Measurements from ENCODE around the gene VWA7. TPM values are rescaled to one million over a fixed set of nuclear protein-coding genes. Genes with fewer than 3 reads are reported as not detected.

The VWA7 gene
- total and polyA plus RNA-seq, 4 donors: 2.2 to 14.2 (median 5.7) TPM

DNA sequence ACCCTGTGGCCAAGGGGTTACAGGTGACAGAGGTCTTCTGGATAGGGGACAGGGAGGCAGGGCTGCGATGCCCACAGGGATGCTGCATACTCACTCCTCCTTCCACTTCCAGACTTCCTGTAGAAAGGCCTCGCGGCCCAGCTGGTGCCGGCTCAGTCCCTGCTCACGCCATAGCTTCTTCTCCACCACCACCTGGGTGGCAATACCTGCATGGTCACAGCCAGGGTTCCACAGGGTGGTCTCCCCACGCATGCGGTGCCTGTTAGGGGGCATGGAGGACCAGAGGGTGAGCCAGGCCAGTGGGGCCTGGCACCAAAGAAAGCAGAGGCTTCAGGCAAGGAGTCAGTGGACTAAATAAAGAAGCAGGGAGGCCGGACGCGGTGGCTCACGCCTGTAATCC, 8.3 kb upstream of the VWA7 start:
- H3K9me3 ChIP-seq (ENCODE audit: control insufficient read depth in 4 of 4, insufficient read depth in 3 of 4, low read length in 3 of 4): no peaks in the 10 kb centered on the region
- H3K4me3 ChIP-seq: no peak overlapping the region
- peaks cover 2 to 45% (median 20%) of the 10 kb centered on the region in 4 donors for H3K36me3 ChIP-seq (ENCODE audit: control insufficient read depth in 4 of 4, insufficient read depth in 4 of 4, low read length in 4 of 4)
- DNase-seq: no peak
- 96 to 100% methylated on average over 11 of the region's 11 CpGs for WGBS, 2 donors
- no peaks in the 10 kb centered on the region for H3K27me3 ChIP-seq (ENCODE audit: control insufficient read depth in 3 of 3, insufficient read depth in 3 of 3, low read length in 2 of 3)
- H3K27ac ChIP-seq (ENCODE audit: low read depth in 1 of 2, low read length in 1 of 2): no peak overlapping the region
- H3K9ac ChIP-seq (ENCODE audit: insufficient read depth in 1 of 2, low read length in 2 of 2): no peak overlapping the region
- TF ChIP-seq CTCF (IDR thresholded peaks at IDR 0.05; ENCODE audit: control extremely low read depth, extremely low read depth): no peak
- no peak for ATAC-seq (ENCODE audit: insufficient read depth, low FRiP score)
- no peaks in the 10 kb centered on the region for H3K4me1 ChIP-seq (ENCODE audit: control insufficient read depth in 5 of 5, insufficient read depth in 5 of 5, low read length in 5 of 5)

GRCh38 chr6:31784098-31784925, 7.2 kb upstream of the VWA7 start:
- Histone ChIP-seq H3K27me3 (ENCODE audit: control insufficient read depth in 3 of 3, insufficient read depth in 3 of 3, low read length in 2 of 3) (no peaks in the 10 kb centered on the region), H3K27ac (ENCODE audit: low read depth in 1 of 2, low read length in 1 of 2) (no peak overlapping the region), H3K9ac (ENCODE audit: insufficient read depth in 1 of 2, low read length in 2 of 2) (no peak overlapping the region), H3K4me1 (ENCODE audit: control insufficient read depth in 5 of 5, insufficient read depth in 5 of 5, low read length in 5 of 5) (no peaks in the 10 kb centered on the region), H3K4me3 (no peak overlapping the region), H3K9me3 (ENCODE audit: control insufficient read depth in 4 of 4, insufficient read depth in 3 of 4, low read length in 3 of 4) (no peaks in the 10 kb centered on the region), H3K36me3 (ENCODE audit: control insufficient read depth in 4 of 4, insufficient read depth in 4 of 4, low read length in 4 of 4) (peaks cover 8 to 55% (median 20%) of the 10 kb centered on the region in 4 donors)
- DNase-seq (no peak), ATAC-seq (ENCODE audit: insufficient read depth, low FRiP score) (no peak)
- 97% methylated on average over 15 of the region's 15 CpGs for WGBS, 2 donors
- TF ChIP-seq CTCF (IDR thresholded peaks at IDR 0.05; ENCODE audit: control extremely low read depth, extremely low read depth): no peak

DNA sequence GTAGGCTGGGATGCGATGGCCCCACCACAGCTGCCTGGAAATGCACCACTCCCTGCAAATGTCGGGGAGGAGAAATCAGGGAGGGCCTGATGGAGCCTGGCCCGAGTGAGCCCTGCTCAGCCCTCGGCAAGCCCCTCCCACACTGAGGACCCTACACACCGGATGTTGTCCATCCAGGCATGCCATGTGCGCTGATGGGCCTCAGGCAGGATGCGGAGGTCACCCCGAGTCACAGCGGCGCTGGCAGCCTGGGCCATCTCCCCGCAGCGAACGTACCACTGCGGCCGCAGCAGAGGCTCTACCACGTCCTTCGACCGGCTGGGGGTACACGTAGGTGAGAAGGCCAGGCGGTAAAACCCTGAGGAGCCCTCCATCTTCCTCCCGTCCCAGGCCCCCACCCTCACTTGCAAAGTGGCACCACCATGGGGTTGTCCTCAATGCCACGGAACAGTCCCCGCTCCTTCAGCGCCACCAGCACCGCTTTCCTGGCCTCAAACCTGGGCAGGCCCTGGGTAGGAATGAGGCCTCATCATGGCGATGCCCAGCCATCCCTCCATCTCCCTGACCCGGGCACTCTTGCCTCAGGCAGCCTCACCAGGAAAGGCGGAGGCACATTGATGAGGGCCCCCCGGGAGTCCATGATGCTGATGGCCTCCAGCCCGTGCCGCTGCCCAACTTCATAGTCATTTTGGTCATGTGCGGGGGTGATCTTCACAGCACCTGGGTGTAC, 5.2 kb upstream of the VWA7 start:
- no peak for DNase-seq
- TF ChIP-seq CTCF (IDR thresholded peaks at IDR 0.05; ENCODE audit: control extremely low read depth, extremely low read depth): no peak
- peaks cover 0 to under 1% (median 0%) of the 10 kb centered on the region in 5 donors for H3K4me1 ChIP-seq (ENCODE audit: control insufficient read depth in 5 of 5, insufficient read depth in 5 of 5, low read length in 5 of 5)
- no peak for ATAC-seq (ENCODE audit: insufficient read depth, low FRiP score)
- H3K4me3 ChIP-seq: no peak overlapping the region
- H3K27ac ChIP-seq (ENCODE audit: low read depth in 1 of 2, low read length in 1 of 2): no peak overlapping the region
- no peaks in the 10 kb centered on the region for H3K9me3 ChIP-seq (ENCODE audit: control insufficient read depth in 4 of 4, insufficient read depth in 3 of 4, low read length in 3 of 4)
- peaks cover 6 to 61% (median 22%) of the 10 kb centered on the region in 4 donors for H3K36me3 ChIP-seq (ENCODE audit: control insufficient read depth in 4 of 4, insufficient read depth in 4 of 4, low read length in 4 of 4)
- no peak overlapping the region for H3K9ac ChIP-seq (ENCODE audit: insufficient read depth in 1 of 2, low read length in 2 of 2)
- 92 to 94% methylated on average over 32 of the region's 32 CpGs for WGBS, 2 donors
- no peaks in the 10 kb centered on the region for H3K27me3 ChIP-seq (ENCODE audit: control insufficient read depth in 3 of 3, insufficient read depth in 3 of 3, low read length in 2 of 3)

Data from lung (tissue), 12 donors.